Activated T-helper 1 cell treated with anti-CD3 and anti-CD28 coated beads, Interleukin-12 subunit alpha, Interleukin-12 subunit beta, Interleukin-2, Interleukin-4 antibody, amounts not matched to agents 30 ng/mL and 10 ng/mL and 1 ng/mL, durations not matched to agents 14 hours and 24 hours and 36 hours (primary cell): ENCODE measurements around the gene MRGPRG. TPM values are rescaled to one million over a fixed set of nuclear protein-coding genes. Genes with fewer than 3 reads are reported as not detected.

ENCODE experiments used
- DNase-seq: peaks from one replicate; pipeline ENCODE4 v3.0.0; 2021; ENCODE audit warnings: low spot score
- H3K27ac Mint-ChIP-seq: one replicate; pipeline ENCODE4 v1.8.0; 2021; ENCODE audit warnings: mild to moderate bottlenecking, mixed read lengths
- H3K27me3 Mint-ChIP-seq: one replicate; pipeline ENCODE4 v1.8.0; 2022; ENCODE audit warnings: mild to moderate bottlenecking, moderate library complexity, mixed read lengths; ENCODE audit not compliant: insufficient read depth
- H3K36me3 Mint-ChIP-seq: one replicate; pipeline ENCODE4 v1.8.0; 2021; ENCODE audit warnings: low read depth, mixed read lengths
- H3K4me1 Mint-ChIP-seq: one replicate; pipeline ENCODE4 v1.8.0; 2021; ENCODE audit warnings: low read depth, mixed read lengths
- H3K4me3 Mint-ChIP-seq: one replicate; pipeline ENCODE4 v1.8.0; 2021; ENCODE audit warnings: mild to moderate bottlenecking, moderate library complexity, mixed read lengths
- H3K9me3 Mint-ChIP-seq: one replicate; pipeline ENCODE4 v1.8.0; 2021; ENCODE audit warnings: mixed read lengths
- intact Hi-C: fragments of 100-400 bp; cut with micrococcal nuclease; formaldehyde crosslinking; loops from one replicate; pipeline ENCODE4 v1.15.1; 2024
- total RNA-seq: library from RNA; stranded (reverse); gene quantifications from 2 replicates; pipeline ENCODE4 v1.2.3, GENCODE V29; 2022

MRGPRG gene
- total RNA-seq, 1 donor from 2014 or later: not detected

DNA sequence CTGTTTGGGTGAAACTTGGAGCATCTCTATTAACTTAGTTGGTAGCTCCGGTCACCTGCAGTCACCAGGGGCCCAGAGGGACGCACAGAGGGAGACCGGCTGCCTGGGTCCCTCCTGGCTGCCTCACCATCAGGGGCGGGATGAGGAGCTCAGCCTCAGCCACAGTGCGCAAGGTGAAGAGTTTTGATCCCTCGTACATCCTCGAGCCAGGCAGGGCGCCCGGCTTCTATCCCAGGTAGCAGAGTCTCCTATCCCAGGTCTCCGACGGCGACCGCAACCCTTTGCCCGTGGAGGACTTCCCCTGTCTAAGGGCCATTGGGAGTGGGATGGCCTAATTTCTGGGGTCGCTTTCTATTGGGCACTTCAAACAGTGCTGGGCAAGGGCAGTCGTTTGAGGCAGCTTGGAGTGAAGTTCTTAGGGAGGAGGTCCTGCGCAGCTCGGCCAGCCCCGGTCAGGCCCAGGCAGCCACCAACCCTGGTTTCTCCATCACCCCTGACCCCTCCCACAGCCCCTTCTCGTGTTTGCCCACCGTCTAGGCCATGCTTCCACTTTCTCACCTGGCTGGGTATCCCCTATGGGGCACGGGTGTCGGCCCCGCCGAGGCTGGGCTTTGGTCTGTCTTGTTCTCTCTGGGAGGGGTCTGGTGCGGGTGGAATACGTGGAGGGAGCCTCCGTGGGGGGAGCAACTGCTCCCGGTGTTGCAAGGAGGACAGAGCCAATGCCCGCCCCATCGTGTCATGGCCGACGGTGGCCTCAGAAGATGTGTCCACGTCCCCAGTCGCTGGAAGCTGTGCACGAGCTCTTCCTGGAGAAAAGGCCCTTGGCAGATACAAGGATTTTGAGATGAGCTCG lies 3.6 kb upstream of the MRGPRG start:
- Mint-ChIP-seq H3K9me3 (no peaks in the 10 kb centered on the region), H3K4me1 (no peaks in the 10 kb centered on the region), H3K27ac (no peak overlapping the region), H3K27me3 (no peaks in the 10 kb centered on the region), H3K36me3 (no peaks in the 10 kb centered on the region), H3K4me3 (no peak overlapping the region)
- intact Hi-C loops: no loop called here
- DNase-seq: no peak

DNA sequence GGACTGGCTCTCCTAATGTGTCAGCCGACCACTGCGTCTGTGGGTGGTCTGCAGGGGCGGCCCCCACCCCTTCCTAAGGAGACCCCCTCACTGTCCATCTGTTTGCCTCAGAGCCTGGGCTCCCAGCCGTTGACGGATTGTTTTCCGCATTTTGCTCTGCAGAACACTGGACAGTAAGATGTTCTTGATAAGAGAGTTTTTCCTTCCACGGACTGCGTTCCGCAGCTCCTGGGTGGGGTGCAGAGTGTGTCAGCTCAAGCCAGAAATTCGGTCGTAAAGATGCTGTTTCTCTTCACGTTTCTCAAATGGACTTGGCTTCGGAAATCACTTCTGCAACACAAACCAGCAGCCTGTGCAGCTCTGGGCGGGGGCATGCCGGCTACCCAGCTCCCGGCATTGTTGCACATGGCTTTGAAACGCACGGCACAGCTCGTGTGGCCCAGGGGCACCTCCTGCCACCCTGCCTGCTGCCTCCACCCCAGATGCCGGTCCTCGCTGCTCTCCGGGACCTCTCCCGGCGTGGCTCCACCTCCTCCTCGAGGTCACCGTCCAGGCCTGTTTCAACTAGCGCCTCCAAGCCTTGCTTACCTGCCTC lies 2.9 kb upstream of the MRGPRG start:
- no peaks in the 10 kb centered on the region for H3K27me3 Mint-ChIP-seq
- no peak overlapping the region for H3K4me3 Mint-ChIP-seq
- H3K4me1 Mint-ChIP-seq: no peaks in the 10 kb centered on the region
- no peaks in the 10 kb centered on the region for H3K36me3 Mint-ChIP-seq
- DNase-seq: no peak
- no peak overlapping the region for H3K27ac Mint-ChIP-seq
- intact Hi-C loops: no loop called here
- H3K9me3 Mint-ChIP-seq: no peaks in the 10 kb centered on the region

GRCh38 chr11:3220521-3221407 lies 2.2 kb upstream of the MRGPRG start:
- Mint-ChIP-seq H3K9me3 (no peaks in the 10 kb centered on the region), H3K27ac (no peak overlapping the region), H3K4me3 (no peak overlapping the region), H3K27me3 (no peaks in the 10 kb centered on the region), H3K4me1 (no peaks in the 10 kb centered on the region), H3K36me3 (no peaks in the 10 kb centered on the region)
- DNase-seq: no peak
- intact Hi-C loops: no loop called here

DNA sequence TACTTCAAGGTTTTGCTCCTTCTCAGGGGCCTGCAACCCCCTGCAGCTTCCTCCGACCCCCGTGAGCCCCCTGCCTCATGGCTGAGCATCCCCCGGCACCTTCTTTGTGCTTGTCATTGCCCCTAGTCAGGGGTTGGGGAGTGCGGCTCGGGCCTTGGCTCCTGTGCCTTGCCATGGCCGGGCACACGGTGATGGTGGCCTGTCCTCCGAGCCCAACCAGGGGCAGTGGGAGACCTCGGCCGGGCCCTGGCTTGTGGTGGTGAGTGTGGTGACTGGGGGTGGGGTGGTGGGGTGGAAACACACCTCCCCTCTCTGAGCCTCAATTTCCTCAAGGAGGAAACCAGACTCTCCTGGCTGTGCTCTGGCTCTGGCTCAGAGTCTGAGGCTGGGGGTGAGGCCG lies 1.5 kb upstream of the MRGPRG start:
- H3K27ac Mint-ChIP-seq: no peak overlapping the region
- H3K4me3 Mint-ChIP-seq: no peak overlapping the region

GRCh38 chr11:3219281-3219892 lies 774 bp upstream of the MRGPRG start:
- no peaks in the 10 kb centered on the region for H3K36me3 Mint-ChIP-seq
- peaks cover 2% of the 10 kb centered on the region for H3K27me3 Mint-ChIP-seq
- no peak for DNase-seq
- H3K4me3 Mint-ChIP-seq: no peak overlapping the region
- H3K9me3 Mint-ChIP-seq: no peaks in the 10 kb centered on the region
- intact Hi-C loops: no loop called here
- no peaks in the 10 kb centered on the region for H3K4me1 Mint-ChIP-seq
- H3K27ac Mint-ChIP-seq: no peak overlapping the region

More for the DNA sequence above, 1.5 kb upstream of the MRGPRG start:
- H3K36me3 Mint-ChIP-seq: no peaks in the 10 kb centered on the region
- no peaks in the 10 kb centered on the region for H3K9me3 Mint-ChIP-seq
- intact Hi-C loops: no loop called here
- H3K27me3 Mint-ChIP-seq: no peaks in the 10 kb centered on the region
- no peak for DNase-seq
- no peaks in the 10 kb centered on the region for H3K4me1 Mint-ChIP-seq

DNA sequence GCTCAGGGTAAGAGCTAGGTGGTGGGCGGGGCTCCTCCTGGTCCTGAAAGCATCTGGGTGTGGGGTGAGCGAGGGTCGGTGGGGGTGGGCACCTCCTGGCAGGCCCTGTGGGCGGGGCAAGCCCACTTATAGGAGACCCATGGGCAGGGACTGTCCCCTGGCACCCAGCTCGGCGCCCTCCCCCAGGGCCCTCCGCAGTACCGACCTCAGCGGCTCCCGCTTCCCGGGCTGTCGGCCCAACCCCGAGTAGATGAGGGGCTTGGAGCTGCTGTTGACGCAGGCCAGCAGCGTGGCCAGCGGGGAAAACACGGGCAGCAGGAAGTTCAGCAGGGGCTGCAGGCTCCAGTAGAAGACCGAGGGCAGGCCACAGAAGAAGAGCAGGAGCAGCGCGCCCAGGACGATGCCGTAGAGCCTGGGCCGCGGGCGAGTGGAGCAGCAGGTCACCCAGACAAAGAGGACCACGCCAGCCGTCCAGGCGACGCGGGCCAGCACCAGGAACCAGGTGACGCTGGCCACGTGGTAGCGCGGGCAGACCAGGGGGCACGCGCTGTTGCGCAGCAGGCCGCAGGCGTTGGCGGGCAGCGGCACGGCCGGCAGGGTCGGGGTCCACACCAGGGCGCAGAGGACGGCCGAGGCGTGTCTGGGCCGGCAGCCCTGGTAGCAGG lies 663 bp downstream of the MRGPRG start:
- H3K36me3 Mint-ChIP-seq: no peaks in the 10 kb centered on the region
- H3K27me3 Mint-ChIP-seq: peaks cover 2% of the 10 kb centered on the region
- no peaks in the 10 kb centered on the region for H3K4me1 Mint-ChIP-seq
- intact Hi-C loops: loop anchor here (1.0 kb wide), 1 partner anchor 108 kb away; no protein-coding TSS in a partner anchor
- DNase-seq: no peak
- H3K4me3 Mint-ChIP-seq: no peak overlapping the region
- H3K27ac Mint-ChIP-seq: no peak overlapping the region
- H3K9me3 Mint-ChIP-seq: no peaks in the 10 kb centered on the region

DNA sequence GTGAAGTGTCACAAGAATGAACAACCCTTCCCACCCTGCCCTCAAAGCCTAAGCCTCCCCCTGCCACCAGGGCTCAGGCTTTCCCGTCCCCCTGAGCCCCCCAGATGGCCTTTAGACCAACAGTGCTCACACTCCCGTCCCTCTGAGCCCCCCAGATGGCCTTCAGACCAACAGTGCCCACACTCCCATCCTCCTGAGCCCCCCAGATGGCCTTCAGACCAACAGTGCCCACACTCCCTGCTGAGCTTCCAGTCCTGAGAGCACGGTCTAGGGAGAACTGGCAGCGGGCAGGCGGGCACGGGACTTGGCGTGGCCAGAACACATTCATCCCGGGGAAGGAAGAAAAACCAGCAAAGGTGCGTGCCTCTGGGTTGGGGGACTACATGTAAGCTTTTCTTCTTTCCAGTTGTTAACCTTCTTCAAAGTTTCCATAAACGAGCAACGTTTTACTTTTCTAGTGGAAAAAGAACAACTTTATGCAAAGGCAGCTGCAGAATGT lies 2.5 kb downstream of the MRGPRG start:
- Mint-ChIP-seq H3K27me3 (peaks cover 3% of the 10 kb centered on the region), H3K4me1 (no peaks in the 10 kb centered on the region), H3K27ac (no peak overlapping the region), H3K4me3 (no peak overlapping the region), H3K9me3 (no peaks in the 10 kb centered on the region), H3K36me3 (no peaks in the 10 kb centered on the region)
- no peak for DNase-seq
- intact Hi-C loops: no loop called here

DNA sequence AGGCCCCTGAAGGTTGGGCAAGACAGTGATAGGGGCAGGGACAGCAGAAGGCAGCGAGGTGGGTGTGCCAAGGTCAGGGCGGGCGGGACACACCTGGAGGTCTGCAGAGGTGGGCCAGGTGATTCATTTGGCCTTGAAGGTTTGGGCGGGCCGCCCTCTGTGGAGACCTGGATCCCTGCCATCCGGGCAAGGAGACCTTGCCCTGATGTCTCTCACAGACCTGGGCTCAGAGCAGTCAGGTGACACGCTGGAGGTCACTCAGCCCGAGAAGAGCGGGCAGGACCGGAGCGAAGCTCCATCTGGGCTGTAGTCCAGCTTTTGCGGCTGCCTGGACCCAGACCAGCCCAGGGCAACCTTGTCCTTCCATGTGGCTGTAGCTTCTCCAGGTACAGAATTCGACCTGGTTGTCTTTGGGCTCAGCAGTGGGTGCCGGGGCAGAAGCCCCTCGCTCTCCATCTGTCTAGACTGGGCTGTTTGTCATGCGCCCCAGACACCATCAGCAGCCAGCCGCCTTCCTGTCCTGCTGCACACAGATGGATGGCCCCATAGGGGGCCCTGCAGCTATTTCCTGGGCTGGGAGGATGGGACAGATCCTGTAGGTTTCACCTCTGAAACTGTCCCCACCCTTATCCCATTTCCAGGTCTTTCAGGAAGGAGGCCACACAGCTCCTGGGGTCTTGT lies 3.1 kb downstream of the MRGPRG start:
- Mint-ChIP-seq H3K4me1 (no peaks in the 10 kb centered on the region), H3K27me3 (peaks cover 3% of the 10 kb centered on the region), H3K27ac (no peak overlapping the region), H3K36me3 (no peaks in the 10 kb centered on the region), H3K4me3 (no peak overlapping the region), H3K9me3 (no peaks in the 10 kb centered on the region)
- no peak for DNase-seq
- intact Hi-C loops: no loop called here

DNA sequence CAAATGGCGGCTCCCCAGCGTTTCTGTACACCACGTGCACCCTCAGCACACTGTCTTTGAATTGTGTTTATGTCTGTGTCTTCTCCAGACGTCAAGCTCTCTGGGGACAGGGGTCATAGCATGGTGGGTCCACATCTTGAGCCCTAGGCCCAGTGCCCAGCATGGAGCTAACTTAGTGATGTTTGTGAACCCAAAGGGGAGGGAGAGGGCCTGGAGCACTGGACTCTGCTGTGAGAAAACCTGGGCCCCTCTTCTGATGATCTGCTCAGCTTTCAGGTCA lies 4.3 kb downstream of the MRGPRG start:
- intact Hi-C loops: no loop called here
- H3K9me3 Mint-ChIP-seq: no peaks in the 10 kb centered on the region
- H3K27ac Mint-ChIP-seq: no peak overlapping the region
- no peaks in the 10 kb centered on the region for H3K4me1 Mint-ChIP-seq
- no peak overlapping the region for H3K4me3 Mint-ChIP-seq
- no peaks in the 10 kb centered on the region for H3K36me3 Mint-ChIP-seq
- DNase-seq: no peak
- peaks cover 3% of the 10 kb centered on the region for H3K27me3 Mint-ChIP-seq

DNA sequence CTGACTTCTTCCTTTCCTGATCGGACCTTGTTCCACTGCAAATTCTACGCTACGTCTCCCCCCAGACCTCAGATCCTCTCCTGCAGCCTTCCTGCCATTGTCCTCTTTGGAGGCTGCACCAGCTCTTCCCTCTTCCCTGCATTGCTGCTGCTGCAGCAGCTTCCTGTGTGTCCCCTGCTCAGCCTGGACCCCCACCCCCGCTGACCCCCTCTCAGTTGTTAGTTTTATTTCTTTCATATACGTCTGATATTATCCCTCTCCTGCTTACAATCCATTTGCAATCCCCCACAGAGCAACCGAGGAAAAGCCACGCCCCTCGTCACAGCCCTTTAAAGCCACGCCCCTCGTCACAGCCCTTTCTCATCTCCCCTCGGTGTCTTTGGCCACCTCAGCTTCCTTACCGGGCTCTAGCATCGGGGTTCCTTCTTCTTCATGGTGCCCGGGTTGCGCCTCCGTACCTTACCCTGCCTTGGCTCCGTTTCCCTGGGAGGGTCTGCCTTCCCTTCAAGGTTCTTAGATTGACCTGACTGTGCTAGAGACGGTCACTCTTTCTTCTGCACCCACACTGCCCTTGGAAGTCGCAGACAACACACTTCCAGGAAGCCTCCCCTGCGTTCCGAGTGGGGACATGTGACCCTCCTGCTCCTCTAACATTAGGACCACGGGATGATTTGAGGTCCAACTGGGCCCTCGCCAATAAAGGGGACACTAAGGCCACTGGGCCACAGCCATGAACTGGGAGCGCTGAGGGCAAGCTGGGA lies 4.8 kb downstream of the MRGPRG start:
- no peaks in the 10 kb centered on the region for H3K36me3 Mint-ChIP-seq
- intact Hi-C loops: no loop called here
- no peaks in the 10 kb centered on the region for H3K4me1 Mint-ChIP-seq
- H3K27ac Mint-ChIP-seq: no peak overlapping the region
- DNase-seq: no peak
- no peaks in the 10 kb centered on the region for H3K9me3 Mint-ChIP-seq
- H3K4me3 Mint-ChIP-seq: no peak overlapping the region
- H3K27me3 Mint-ChIP-seq: peaks cover 3% of the 10 kb centered on the region

DNA sequence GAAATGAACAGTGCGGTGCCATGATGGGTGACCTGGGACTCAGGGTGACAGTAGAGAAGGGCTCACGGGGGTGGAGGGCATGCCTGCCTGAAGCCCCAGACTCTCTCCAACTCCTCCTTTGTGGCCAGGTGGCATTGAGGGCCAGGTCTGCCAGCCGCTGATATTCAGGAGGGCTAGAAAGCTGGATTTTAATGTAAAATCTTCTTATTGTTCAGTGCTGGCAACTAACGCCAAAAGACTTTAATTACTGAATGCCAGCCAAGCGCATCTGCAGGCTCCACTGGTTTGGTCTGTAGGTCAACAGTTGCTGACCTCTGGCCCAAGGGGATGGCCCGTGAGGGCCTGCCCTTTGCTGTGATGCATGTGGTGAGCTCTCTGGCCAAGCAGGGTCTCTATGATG lies 10.3 kb downstream of the MRGPRG start:
- Mint-ChIP-seq H3K9me3 (no peaks in the 10 kb centered on the region), H3K36me3 (no peaks in the 10 kb centered on the region), H3K4me1 (no peaks in the 10 kb centered on the region), H3K27ac (no peak overlapping the region), H3K4me3 (no peak overlapping the region), H3K27me3 (peaks cover 3% of the 10 kb centered on the region)
- intact Hi-C loops: no loop called here
- DNase-seq: no peak
